Liver (tissue), 9 donors: ENCODE data around the gene SLC46A1. TPM values are rescaled to one million over a fixed set of nuclear protein-coding genes. Genes with fewer than 3 reads are reported as not detected.

Experiments
- DNase-seq: peaks from one replicate; pipeline ENCODE4 v3.0.0-alpha.2; 2017; ENCODE audit warnings: low spot score
- H3K27ac ChIP-seq, 2 donors: one replicate each; pipeline ENCODE4 v1.7.0; 2013; ENCODE audit warnings: inconsistent platforms in 2 of 2, low read length in 2 of 2, control low read depth in 1 of 2, low read depth in 1 of 2, mild to moderate bottlenecking in 1 of 2
- H3K27me3 ChIP-seq, 4 donors: one replicate each; pipeline versions ENCODE4 v1.6.1 to v1.7.0; 2013; ENCODE audit warnings: low read length in 3 of 4, inconsistent platforms in 1 of 4, mild to moderate bottlenecking in 1 of 4, moderate library complexity in 1 of 4; ENCODE audit not compliant: control insufficient read depth in 4 of 4, insufficient read depth in 4 of 4
- H3K36me3 ChIP-seq, 4 donors: one replicate each; pipeline versions ENCODE4 v1.6.1 to v1.7.0; 2013; ENCODE audit warnings: low read length in 3 of 4, mild to moderate bottlenecking in 3 of 4, low read depth in 1 of 4, moderate library complexity in 1 of 4; ENCODE audit not compliant: control insufficient read depth in 4 of 4, insufficient read depth in 3 of 4
- H3K4me1 ChIP-seq, 4 donors: one replicate each; pipeline versions ENCODE4 v1.6.1 to v1.7.0; 2013; ENCODE audit warnings: low read length in 3 of 4, mild to moderate bottlenecking in 3 of 4, moderate library complexity in 1 of 4; ENCODE audit not compliant: control insufficient read depth in 4 of 4, insufficient read depth in 4 of 4
- H3K4me3 ChIP-seq, 3 donors: one replicate each; pipeline versions ENCODE4 v1.6.1 to v1.7.0; 2013; ENCODE audit warnings: low read length in 3 of 3, control low read depth in 1 of 3, low read depth in 1 of 3, mild to moderate bottlenecking in 1 of 3
- H3K9ac ChIP-seq, 2 donors: one replicate each; pipeline ENCODE4 v1.7.0; 2013; ENCODE audit warnings: low read length in 2 of 2, mild to moderate bottlenecking in 2 of 2, moderate library complexity in 2 of 2, control low read depth in 1 of 2, low read depth in 1 of 2
- H3K9me3 ChIP-seq, 4 donors: one replicate each; pipeline versions ENCODE4 v1.6.1 to v1.7.0; 2013; ENCODE audit warnings: low read length in 3 of 4; ENCODE audit not compliant: control insufficient read depth in 4 of 4
- ATF3 ChIP-seq: IDR thresholded peaks from 2 replicates; pipeline ENCODE4 v1.6.1; 2016; ENCODE audit warnings: antibody characterized with exemption
- CTCF ChIP-seq: fragments of 150-350 bp; IDR thresholded peaks from 2 replicates; pipeline ENCODE4 v1.5.1; 2017; ENCODE audit warnings: improper control_type of control experiment, low read depth, low read length; ENCODE audit not compliant: missing input control
- EGR1 ChIP-seq, 2 donors: IDR thresholded peaks; 2 replicates each; pipeline ENCODE4 v1.6.1; 2016 to 2018; ENCODE audit warnings: antibody characterized with exemption in 2 of 2, low read depth in 2 of 2
- FOXA1 ChIP-seq: IDR thresholded peaks from 2 replicates; pipeline ENCODE4 v1.6.1; 2016; ENCODE audit warnings: antibody characterized with exemption
- FOXA2 ChIP-seq: IDR thresholded peaks from 2 replicates; pipeline ENCODE4 v1.6.1; 2016; ENCODE audit warnings: antibody characterized with exemption
- GABPA ChIP-seq, 2 donors: IDR thresholded peaks in 1 of 2; conservative IDR thresholded peaks in 1 of 2; 2 replicates each; pipeline ENCODE4 v1.6.1; 2016; ENCODE audit warnings: antibody characterized with exemption in 2 of 2, mild to moderate bottlenecking in 1 of 2, moderate library complexity in 1 of 2
- HNF4A ChIP-seq, 2 donors: conservative IDR thresholded peaks; 2 replicates each; pipeline ENCODE4 v1.6.1; 2016; ENCODE audit warnings: antibody characterized with exemption in 2 of 2, mild to moderate bottlenecking in 2 of 2
- HNF4G ChIP-seq: IDR thresholded peaks from 2 replicates; pipeline ENCODE4 v1.6.1; 2016; ENCODE audit warnings: antibody characterized with exemption
- JUND ChIP-seq, 2 donors: IDR thresholded peaks; 2 replicates each; pipeline ENCODE4 v1.6.1; 2016; ENCODE audit warnings: antibody characterized with exemption in 2 of 2
- MAX ChIP-seq: IDR thresholded peaks from 2 replicates; pipeline ENCODE4 v1.6.1; 2016; ENCODE audit warnings: antibody characterized with exemption
- NR2F2 ChIP-seq: IDR thresholded peaks from 2 replicates; pipeline ENCODE4 v1.6.1; 2016; ENCODE audit warnings: antibody characterized with exemption
- RAD21 ChIP-seq, 2 donors: IDR thresholded peaks; 2 replicates each; pipeline ENCODE4 v1.6.1; 2016; ENCODE audit warnings: antibody characterized with exemption in 2 of 2, mild to moderate bottlenecking in 2 of 2
- REST ChIP-seq: IDR thresholded peaks from 2 replicates; pipeline ENCODE4 v1.6.1; 2016; ENCODE audit warnings: antibody characterized with exemption, mild to moderate bottlenecking
- RXRA ChIP-seq, 2 donors: IDR thresholded peaks; 2 replicates each; pipeline ENCODE4 v1.6.1; 2017 to 2018; ENCODE audit warnings: antibody characterized with exemption in 2 of 2, mild to moderate bottlenecking in 1 of 2
- SP1 ChIP-seq: IDR thresholded peaks from 2 replicates; pipeline ENCODE4 v1.6.1; 2018; ENCODE audit warnings: antibody characterized with exemption, mild to moderate bottlenecking
- TAF1 ChIP-seq: conservative IDR thresholded peaks from 2 replicates; pipeline ENCODE4 v1.6.1; 2016; ENCODE audit warnings: antibody characterized with exemption, mild to moderate bottlenecking
- YY1 ChIP-seq: IDR thresholded peaks from 2 replicates; pipeline ENCODE4 v1.6.1; 2016; ENCODE audit warnings: antibody characterized with exemption, mild to moderate bottlenecking
- ZBTB33 ChIP-seq: IDR thresholded peaks from 2 replicates; pipeline ENCODE4 v1.6.1; 2016; ENCODE audit warnings: antibody characterized with exemption
- WGBS: extraction: QIAGEN DNeasy Blood & Tissue Kit; methylation state at CpG from one replicate; pipeline ENCODE4 v1.1.7; 2013; 5-methylcytosine and 5-hydroxymethylcytosine counted together
- polyA plus RNA-seq, 2 donors: library from polyadenylated mRNA; stranded (reverse) in 1 of 2; unstranded in 1 of 2; fragments of 200-250 nt in 1 of 2; fragments of >200 nt in 1 of 2; fragmentation: Nextera tagmentation in 1 of 2; extraction: Ambion mirVana in 1 of 2; gene quantifications; one replicate each; pipeline versions ENCODE4 v1.2.1 to v1.2.3, GENCODE V29; 2013 to 2015
- total RNA-seq, 2 donors: library from RNA; depleted of rRNA; stranded (reverse); fragments of >200 nt; gene quantifications; one replicate each; pipeline ENCODE4 v1.2.3, GENCODE V29; 2014
- donor health status: healthy.
- donor health status: healthy.
- donor health status: healthy.
- donor health status: healthy.
- donor health status: healthy.

Gene SLC46A1
- total and polyA plus RNA-seq, 4 donors, result 13.6 to 47.9 (median 19.1) TPM

- H3K36me3 ChIP-seq, result peaks cover 2 to 19% (median 11%) of the 10 kb centered on the region in 4 donors
Observed at GRCh38 chr17:28392491-28392890, 13.5 kb downstream of the SLC46A1 start.

More at GRCh38 chr17:28392491-28392890, 13.5 kb downstream of the SLC46A1 start:
- Histone ChIP-seq H3K4me3 (no peak overlapping the region), H3K9ac (no peak overlapping the region), H3K27ac (no peak overlapping the region), H3K27me3 (no peaks in the 10 kb centered on the region), H3K9me3 (no peaks in the 10 kb centered on the region), H3K4me1 (peaks cover under 1 to 2% (median under 1%) of the 10 kb centered on the region in 4 donors)
- DNase-seq, result no peak
- TF ChIP-seq EGR1 (IDR thresholded peaks at IDR 0.05; ENCODE audit: low read depth in 2 of 2), result no peak
- TF ChIP-seq REST, result no peak
- no peak for TF ChIP-seq ATF3
- TF ChIP-seq JUND (IDR thresholded peaks at IDR 0.05), result no peak
- TF ChIP-seq RAD21 (IDR thresholded peaks at IDR 0.05), result no peak
- no peak for TF ChIP-seq SP1
- TF ChIP-seq HNF4A (conservative IDR thresholded peaks at IDR 0.05), result no peak
- no peak for TF ChIP-seq FOXA1
- TF ChIP-seq CTCF, result no peak
- TF ChIP-seq NR2F2, result no peak
- no peak for TF ChIP-seq MAX
- TF ChIP-seq ZBTB33, result no peak
- TF ChIP-seq YY1, result no peak
- TF ChIP-seq HNF4G, result no peak
- TF ChIP-seq RXRA (IDR thresholded peaks at IDR 0.05), result no peak
- TF ChIP-seq TAF1, result no peak
- no peak for TF ChIP-seq GABPA (IDR thresholded peaks at IDR 0.05 in 1 of 2, conservative IDR thresholded peaks at IDR 0.05 in 1 of 2)
- TF ChIP-seq FOXA2, result no peak
- 85% methylated on average over 10 of the region's 10 CpGs for WGBS
